Jurkat, Clone E6-1 (cell line): ENCODE data around the gene HSPBAP1.
"Not testable (repeated sequence)": the region's sequence is repeated elsewhere in the genome, so short reads cannot be mapped to it uniquely, and the experiment has no call there.

Source experiments
- DNase-seq: peaks from one replicate; pipeline ENCODE4 v3.0.0-alpha.2; 2011; ENCODE audit warnings: low read depth, low spot score
- H3K4me3 ChIP-seq: 2 replicates; pipeline ENCODE4 v1.5.1; 2011; ENCODE audit warnings: mild to moderate bottlenecking, low read length, control low read depth, moderate library complexity

HSPBAP1 gene

GRCh38 chr3:122747295-122747694, 46.3 kb downstream of the HSPBAP1 start:
- not testable (repeated sequence) for H3K4me3 ChIP-seq, DNase-seq

GRCh38 chr3:122745369-122746021, 48.1 kb downstream of the HSPBAP1 start:
- H3K4me3 ChIP-seq, result no peak overlapping the region
- no peak for DNase-seq

- no peak for DNase-seq
- H3K4me3 ChIP-seq, result no peak overlapping the region
Measured at GRCh38 chr3:122743581-122744120, 50.0 kb downstream of the HSPBAP1 start.

GRCh38 chr3:122742234-122742633, 51.4 kb downstream of the HSPBAP1 start:
- no peak for DNase-seq
- no peak overlapping the region for H3K4me3 ChIP-seq

DNA sequence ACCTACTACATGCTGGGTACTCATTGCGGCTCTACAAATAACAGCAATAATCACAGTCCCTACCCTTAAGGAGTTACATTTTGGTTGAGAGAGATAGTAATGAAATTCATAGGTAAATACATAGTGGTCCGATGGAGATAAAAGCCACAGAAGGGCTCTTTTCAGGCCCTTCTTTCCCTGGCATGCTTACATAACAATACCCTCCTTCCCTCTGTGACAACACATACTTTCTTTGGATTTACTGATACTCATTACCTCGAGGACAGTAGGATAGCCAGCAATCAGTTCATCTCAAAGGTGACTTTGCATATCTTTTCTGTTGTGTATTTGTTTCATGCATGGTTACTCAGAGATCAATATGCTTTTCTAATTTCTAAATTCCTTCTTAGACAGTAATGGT, 54.5 kb downstream of the HSPBAP1 start:
- no peak overlapping the region for H3K4me3 ChIP-seq

DNA sequence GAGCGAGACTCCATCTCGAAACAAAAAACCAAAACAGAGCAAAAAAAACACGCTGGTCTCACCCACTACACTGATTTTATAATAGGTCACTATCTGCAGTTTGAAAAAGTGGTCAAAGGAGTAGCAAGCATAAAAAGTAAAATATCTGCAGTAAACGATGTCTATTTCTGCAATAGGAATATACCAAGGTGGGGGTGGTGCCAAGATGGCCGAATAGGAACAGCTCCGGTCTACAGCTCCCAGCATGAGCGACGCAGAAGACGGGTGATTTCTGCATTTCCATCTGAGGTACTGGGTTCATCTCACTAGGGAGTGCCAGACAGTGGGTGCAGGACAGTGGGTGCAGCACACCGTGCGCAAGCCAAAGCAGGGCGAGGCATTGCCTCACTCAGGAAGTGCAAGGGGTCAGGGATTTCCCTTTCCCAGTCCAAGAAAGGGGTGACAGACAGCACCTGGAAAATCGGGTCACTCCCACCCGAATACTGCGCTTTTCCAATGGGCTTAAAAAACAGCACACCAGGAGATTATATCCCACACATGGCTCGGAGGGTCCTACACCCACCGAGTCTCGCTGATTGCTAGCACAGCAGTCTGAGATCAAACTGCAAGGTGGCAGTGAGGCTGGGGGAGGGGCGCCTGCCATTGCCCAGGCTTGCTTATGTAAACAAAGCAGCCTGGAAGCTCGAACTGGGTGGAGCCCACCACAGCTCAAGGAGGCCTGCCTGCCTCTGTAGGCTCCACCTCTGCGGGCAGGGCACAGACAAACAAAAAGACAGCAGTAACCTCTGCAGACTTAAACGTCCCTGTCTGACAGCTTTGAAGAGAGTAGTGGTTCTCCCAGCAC, 60.7 kb downstream of the HSPBAP1 start:
- H3K4me3 ChIP-seq, DNase-seq: not testable (repeated sequence)

More for the DNA sequence above, 54.5 kb downstream of the HSPBAP1 start:
- DNase-seq, result no peak

DNA sequence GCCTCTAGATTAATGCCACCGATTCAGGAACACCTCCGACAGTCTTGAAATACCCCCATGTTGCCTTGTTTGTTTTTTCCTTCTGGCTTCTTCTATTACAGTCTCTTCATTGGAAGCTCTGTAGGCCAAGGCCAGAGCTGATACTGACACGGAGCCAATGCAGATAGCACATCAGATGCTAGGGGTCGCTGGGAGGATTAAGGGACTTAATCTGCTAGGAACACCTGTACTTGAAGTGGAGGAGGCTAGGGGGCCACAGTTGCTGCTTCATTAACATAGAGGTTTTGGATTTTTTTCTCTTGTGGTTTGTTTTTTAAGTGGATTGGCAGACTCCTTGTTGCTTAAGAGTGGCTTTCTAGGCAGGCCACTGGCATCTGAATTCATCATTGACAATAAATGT, 63.4 kb downstream of the HSPBAP1 start:
- no peak overlapping the region for H3K4me3 ChIP-seq
- peak; percentile 74 for DNase-seq

- DNase-seq, result no peak
- no peak overlapping the region for H3K4me3 ChIP-seq
Measured at GRCh38 chr3:122728756-122729514, 64.7 kb downstream of the HSPBAP1 start.

DNA sequence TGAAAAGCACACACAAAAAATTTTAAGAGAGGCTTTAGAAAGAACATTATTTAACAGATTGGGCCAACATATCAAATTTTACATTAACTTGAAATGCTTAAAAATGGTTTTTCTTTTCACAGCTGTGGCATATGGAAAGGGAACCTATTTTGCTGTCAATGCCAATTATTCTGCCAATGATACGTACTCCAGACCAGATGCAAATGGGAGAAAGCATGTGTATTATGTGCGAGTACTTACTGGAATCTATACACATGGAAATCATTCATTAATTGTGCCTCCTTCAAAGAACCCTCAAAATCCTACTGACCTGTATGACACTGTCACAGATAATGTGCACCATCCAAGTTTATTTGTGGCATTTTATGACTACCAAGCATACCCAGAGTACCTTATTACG, 65.4 kb downstream of the HSPBAP1 start:
- DNase-seq, result no peak
- no peak overlapping the region for H3K4me3 ChIP-seq

GRCh38 chr3:122727766-122728165, 65.9 kb downstream of the HSPBAP1 start:
- H3K4me3 ChIP-seq, result no peak overlapping the region
- DNase-seq, result no peak

DNA sequence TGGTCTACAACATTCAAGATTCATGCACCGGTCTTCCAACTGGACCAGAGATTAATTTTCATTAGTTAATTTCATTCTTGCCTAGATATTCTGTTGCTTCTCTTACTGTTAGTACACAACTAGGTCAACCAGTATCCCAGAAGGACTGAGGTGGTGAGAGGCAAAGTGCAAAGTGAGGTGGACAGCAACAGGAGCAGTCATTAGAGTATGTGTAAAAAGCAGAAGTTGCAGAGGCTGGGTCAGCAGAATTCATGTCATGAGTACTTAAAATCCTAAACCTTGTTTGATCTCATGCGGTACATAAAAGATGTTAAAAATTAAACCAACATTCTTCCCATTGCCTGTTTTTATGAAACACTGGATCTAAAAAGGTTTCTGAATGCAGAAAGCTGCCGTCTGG, 66.3 kb downstream of the HSPBAP1 start:
- no peak overlapping the region for H3K4me3 ChIP-seq
- DNase-seq, result no peak

DNA sequence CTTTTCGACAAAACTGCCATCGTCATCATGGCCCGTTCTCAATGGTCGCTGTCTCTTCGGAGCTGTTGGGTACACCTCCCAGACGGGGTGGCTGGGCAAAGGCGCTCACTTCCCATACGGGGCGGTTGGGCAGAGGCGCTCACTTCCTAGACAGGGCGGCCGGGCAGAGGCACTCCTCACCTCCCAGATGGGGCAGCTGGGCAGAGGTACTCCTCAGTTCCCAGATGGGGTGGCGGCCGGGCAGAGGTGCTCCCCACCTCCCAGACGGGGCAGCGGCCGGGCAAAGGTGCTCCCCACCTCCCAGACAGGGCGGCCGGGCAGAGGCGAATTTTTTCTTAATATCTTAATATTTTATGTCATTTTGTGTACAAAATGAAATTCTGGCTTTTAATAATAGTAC, 68.5 kb downstream of the HSPBAP1 start:
- no peak overlapping the region for H3K4me3 ChIP-seq

DNA sequence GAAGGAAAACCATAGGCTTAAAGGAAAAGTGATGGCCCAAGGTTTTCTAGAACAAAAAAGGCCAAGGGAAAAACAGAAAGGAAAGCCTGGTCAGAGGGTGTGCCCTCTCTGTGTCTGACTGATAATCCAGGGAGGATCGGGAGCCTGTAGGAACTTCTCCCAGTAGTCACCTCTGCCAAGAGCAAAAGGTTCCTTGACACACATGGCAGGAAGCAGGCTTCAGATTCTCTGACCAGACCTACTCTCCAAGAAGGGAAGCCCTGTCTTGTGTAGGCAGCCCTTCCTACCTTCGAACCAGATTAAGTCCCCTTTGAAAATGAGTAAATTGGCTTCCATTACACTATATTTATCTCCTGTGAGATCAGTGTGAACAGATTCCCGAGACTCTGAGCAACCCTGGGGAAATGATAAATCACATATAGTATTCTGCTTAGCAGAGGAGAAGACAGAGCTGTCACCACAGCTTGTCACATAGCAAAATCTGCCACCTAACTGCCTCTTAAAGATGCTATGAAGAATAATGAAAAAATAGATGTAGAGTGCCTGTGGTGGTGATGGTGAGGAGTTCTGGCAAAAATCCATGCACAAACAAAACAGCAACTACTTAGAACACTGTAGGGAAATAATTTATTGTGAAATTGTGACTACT, 74.2 kb downstream of the HSPBAP1 start:
- no peak for DNase-seq
- no peak overlapping the region for H3K4me3 ChIP-seq

More for the DNA sequence above, 68.5 kb downstream of the HSPBAP1 start:
- DNase-seq, result no peak

DNA sequence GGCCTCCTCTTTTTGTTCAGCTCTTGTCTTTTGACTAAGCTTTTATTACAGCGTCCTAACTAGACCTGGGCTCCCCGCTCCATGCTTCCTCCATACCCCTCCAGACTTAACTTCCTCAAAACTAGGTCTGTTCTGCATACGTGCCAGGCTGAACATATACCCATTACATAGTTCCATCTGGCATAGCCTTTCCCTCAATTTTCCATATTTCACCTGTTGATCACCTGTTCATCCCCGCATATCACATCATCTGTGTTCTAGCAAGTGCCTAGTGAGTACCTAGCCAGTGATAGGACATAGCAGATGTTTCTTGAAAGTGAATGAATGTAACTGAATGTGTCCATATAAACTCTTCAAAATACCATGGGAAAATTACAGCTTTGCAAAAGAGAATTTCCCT, 77.0 kb downstream of the HSPBAP1 start:
- no peak for DNase-seq

DNA sequence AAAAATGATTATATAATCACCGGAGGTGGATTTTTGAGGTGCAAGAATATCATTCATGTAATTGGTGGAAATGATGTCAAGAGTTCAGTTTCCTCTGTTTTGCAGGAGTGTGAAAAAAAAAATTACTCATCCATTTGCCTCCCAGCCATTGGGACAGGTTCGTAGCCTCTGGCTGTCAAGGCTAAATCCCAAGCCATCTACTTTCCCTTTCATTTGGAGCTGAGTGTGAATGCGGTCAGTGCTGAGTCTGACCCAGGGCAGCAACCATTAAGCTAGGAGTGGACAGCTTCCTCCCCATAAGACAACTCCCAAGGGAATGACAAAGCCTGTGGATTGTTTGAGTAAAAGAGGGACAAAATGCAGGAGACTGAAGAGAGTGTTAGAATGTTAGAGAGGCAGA, 79.4 kb downstream of the HSPBAP1 start:
- no peak overlapping the region for H3K4me3 ChIP-seq

More for the DNA sequence above, 77.0 kb downstream of the HSPBAP1 start:
- no peak overlapping the region for H3K4me3 ChIP-seq

DNA sequence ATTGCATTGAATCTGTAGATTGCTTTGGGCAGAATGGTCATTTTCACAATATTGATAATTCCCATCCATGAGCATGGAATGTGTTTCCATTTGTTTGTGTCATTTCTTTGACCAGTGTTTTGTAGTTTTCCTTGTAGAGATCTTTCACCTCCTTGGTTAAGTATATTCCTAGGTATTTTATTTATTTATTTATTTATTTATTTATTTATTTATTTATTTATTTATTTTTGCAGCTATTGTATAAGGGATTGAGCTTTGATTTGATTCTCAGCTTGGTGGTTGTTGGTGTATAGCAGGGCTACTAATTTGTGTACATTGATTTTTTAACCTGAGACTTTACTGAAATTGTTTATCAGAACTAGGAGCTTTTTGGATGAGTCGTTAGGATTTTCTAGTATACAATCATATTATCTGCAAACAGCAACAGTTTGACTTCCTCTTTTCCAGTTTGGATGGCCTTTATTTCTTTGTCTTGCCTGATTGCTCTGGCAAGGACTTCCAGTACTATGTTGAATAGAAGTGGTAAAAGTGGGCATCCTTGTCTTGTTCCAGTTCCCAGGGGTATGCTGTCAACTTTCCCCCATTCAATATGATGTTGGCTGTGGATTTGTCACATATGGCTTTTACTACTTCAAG, 82.9 kb downstream of the HSPBAP1 start:
- DNase-seq, H3K4me3 ChIP-seq: not testable (repeated sequence)

More for the DNA sequence above, 79.4 kb downstream of the HSPBAP1 start:
- DNase-seq, result no peak

DNA sequence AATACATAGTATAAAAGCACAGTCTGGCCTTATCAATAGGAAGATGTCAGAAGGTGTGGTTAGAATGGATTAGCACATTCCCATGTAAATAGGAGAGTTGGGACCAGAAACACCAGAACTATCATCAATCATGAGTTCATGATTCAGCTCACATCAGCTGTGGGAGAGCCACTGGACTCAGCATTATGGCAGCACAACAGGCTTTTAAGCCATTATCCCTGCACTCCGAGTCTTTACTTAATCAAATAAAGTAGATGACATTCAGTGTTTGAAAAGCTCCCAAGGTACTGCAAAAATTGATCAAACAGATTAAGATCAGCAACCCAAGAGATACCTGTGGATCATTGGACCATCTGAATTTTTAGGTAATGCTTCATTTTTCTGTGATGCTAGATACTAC, 88.3 kb downstream of the HSPBAP1 start:
- no peak overlapping the region for H3K4me3 ChIP-seq
- no peak for DNase-seq

DNA sequence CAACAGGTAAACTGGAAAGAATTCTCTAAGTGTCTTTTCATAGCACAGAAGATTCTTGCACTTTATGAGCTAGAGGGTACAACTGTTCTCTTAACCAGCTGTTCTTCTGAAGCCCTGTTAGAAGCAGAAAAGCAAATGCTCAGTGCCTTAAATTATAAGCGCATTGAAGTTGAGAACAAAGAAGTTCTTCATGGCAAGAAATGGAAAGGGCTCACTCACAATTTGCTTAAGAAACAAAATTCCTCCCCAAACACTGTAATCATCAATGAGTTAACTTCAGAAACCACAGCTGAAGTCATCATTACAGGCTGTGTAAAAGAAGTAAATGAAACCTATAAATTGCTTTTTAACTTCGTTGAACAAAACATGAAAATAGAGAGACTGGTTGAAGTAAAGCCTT, 93.4 kb downstream of the HSPBAP1 start:
- H3K4me3 ChIP-seq, result no peak overlapping the region
- no peak for DNase-seq
